Mucosa of rectum (tissue), 2 donors: Measurements from ENCODE around the gene TBC1D22A.
A peak's percentile ranks its signal among the peaks of the same experiment; 100 is the strongest.

ENCODE experiments used
- H3K27ac ChIP-seq, 2 donors: one replicate each; pipeline ENCODE4 v1.7.0; 2013; ENCODE audit warnings: inconsistent platforms in 2 of 2, low read depth in 2 of 2, low read length in 2 of 2
- H3K27me3 ChIP-seq, 2 donors: one replicate each; pipeline ENCODE4 v1.7.0; 2013; ENCODE audit warnings: low read length in 2 of 2; ENCODE audit not compliant: control insufficient read depth in 2 of 2, insufficient read depth in 2 of 2
- H3K36me3 ChIP-seq, 2 donors: one replicate each; pipeline ENCODE4 v1.7.0; 2013; ENCODE audit warnings: low read length in 2 of 2; ENCODE audit not compliant: control insufficient read depth in 2 of 2, insufficient read depth in 2 of 2
- H3K4me1 ChIP-seq, 2 donors: one replicate each; pipeline ENCODE4 v1.7.0; 2013; ENCODE audit warnings: low read length in 2 of 2, mild to moderate bottlenecking in 1 of 2; ENCODE audit not compliant: control insufficient read depth in 2 of 2, insufficient read depth in 2 of 2
- H3K4me3 ChIP-seq, 2 donors: one replicate each; pipeline ENCODE4 v1.7.0; 2013; ENCODE audit warnings: low read length in 2 of 2
- H3K9ac ChIP-seq, 2 donors: one replicate each; pipeline ENCODE4 v1.7.0; 2013; ENCODE audit warnings: low read length in 2 of 2, low read depth in 1 of 2, mild to moderate bottlenecking in 1 of 2
- H3K9me3 ChIP-seq, 2 donors: one replicate each; pipeline ENCODE4 v1.7.0; 2013; ENCODE audit warnings: low read length in 2 of 2; ENCODE audit not compliant: control insufficient read depth in 2 of 2
- donor health status: healthy.
- donor health status: Normal muscosa, but diverticular disease.

TBC1D22A gene

GRCh38 chr22:46762238-46763050 lies at the start of gene TBC1D22A:
Gene TBC1D22A (plus strand): TSS chr22:46762650. CDS start chr22:46762787, 137 bp downstream.
- H3K27ac ChIP-seq = peak within 1 kb of the TSS; percentile 95 to 99
- H3K9me3 ChIP-seq = no peaks in the 10 kb centered on the region
- H3K4me1 ChIP-seq = peaks cover 29 to 46% of the 10 kb centered on the region in 2 donors
- no peaks in the 10 kb centered on the region for H3K27me3 ChIP-seq
- H3K9ac ChIP-seq = peak within 1 kb of the TSS; percentile 88 to 98
- H3K36me3 ChIP-seq = peaks cover 0 to 2% of the 10 kb centered on the region in 2 donors
- peak within 1 kb of the TSS; percentile 95 to 97 for H3K4me3 ChIP-seq

GRCh38 chr22:46714550-46714949 lies 47.9 kb upstream of the TBC1D22A start:
- H3K9me3 ChIP-seq = no peaks in the 10 kb centered on the region

GRCh38 chr22:46719921-46720320 lies 42.5 kb upstream of the TBC1D22A start:
- Histone ChIP-seq H3K4me3 (no peak overlapping the region), H3K27ac (no peak overlapping the region), H3K9me3 (no peaks in the 10 kb centered on the region), H3K36me3 (peaks cover 27 to 35% of the 10 kb centered on the region in 2 donors), H3K4me1 (no peaks in the 10 kb centered on the region), H3K9ac (no peak overlapping the region), H3K27me3 (no peaks in the 10 kb centered on the region)

More at GRCh38 chr22:46714550-46714949, 47.9 kb upstream of the TBC1D22A start:
- H3K27ac ChIP-seq = no peak overlapping the region
- no peak overlapping the region for H3K9ac ChIP-seq
- H3K27me3 ChIP-seq = no peaks in the 10 kb centered on the region
- no peaks in the 10 kb centered on the region for H3K4me1 ChIP-seq
- no peak overlapping the region for H3K4me3 ChIP-seq
- H3K36me3 ChIP-seq = peaks cover 36 to 48% of the 10 kb centered on the region in 2 donors

GRCh38 chr22:46721501-46722085 lies 40.9 kb upstream of the TBC1D22A start:
- H3K36me3 ChIP-seq = peaks cover 38 to 46% of the 10 kb centered on the region in 2 donors
- no peak overlapping the region for H3K9ac ChIP-seq
- no peak overlapping the region for H3K4me3 ChIP-seq
- H3K9me3 ChIP-seq = no peaks in the 10 kb centered on the region
- H3K27ac ChIP-seq = no peak overlapping the region
- H3K4me1 ChIP-seq = peaks cover 4 to 5% of the 10 kb centered on the region in 2 donors
- H3K27me3 ChIP-seq = no peaks in the 10 kb centered on the region

- Histone ChIP-seq H3K36me3 (peaks cover 30 to 34% of the 10 kb centered on the region in 2 donors), H3K9ac (no peak overlapping the region)
Observed at GRCh38 chr22:46723882-46724281, 38.6 kb upstream of the TBC1D22A start.

GRCh38 chr22:46725096-46725495 lies 37.4 kb upstream of the TBC1D22A start:
- H3K27ac ChIP-seq = no peak overlapping the region
- peaks cover 6 to 14% of the 10 kb centered on the region in 2 donors for H3K4me1 ChIP-seq
- H3K9me3 ChIP-seq = no peaks in the 10 kb centered on the region
- H3K27me3 ChIP-seq = no peaks in the 10 kb centered on the region
- peaks cover 19 to 26% of the 10 kb centered on the region in 2 donors for H3K36me3 ChIP-seq
- no peak overlapping the region for H3K4me3 ChIP-seq
- H3K9ac ChIP-seq = no peak overlapping the region

More at GRCh38 chr22:46723882-46724281, 38.6 kb upstream of the TBC1D22A start:
- H3K27ac ChIP-seq = no peak overlapping the region
- H3K4me1 ChIP-seq = peaks cover 5 to 14% of the 10 kb centered on the region in 2 donors
- H3K4me3 ChIP-seq = no peak overlapping the region
- H3K9me3 ChIP-seq = no peaks in the 10 kb centered on the region
- H3K27me3 ChIP-seq = no peaks in the 10 kb centered on the region

- H3K27me3 ChIP-seq = no peaks in the 10 kb centered on the region
- H3K9me3 ChIP-seq = no peaks in the 10 kb centered on the region
- H3K9ac ChIP-seq = no peak overlapping the region
- H3K4me3 ChIP-seq = no peak overlapping the region
- peaks cover 14 to 22% of the 10 kb centered on the region in 2 donors for H3K4me1 ChIP-seq
- H3K36me3 ChIP-seq = peaks cover 19 to 26% of the 10 kb centered on the region in 2 donors
- no peak overlapping the region for H3K27ac ChIP-seq
Observed at GRCh38 chr22:46726066-46726985, 36.1 kb upstream of the TBC1D22A start.

- no peaks in the 10 kb centered on the region for H3K27me3 ChIP-seq
- no peak overlapping the region for H3K27ac ChIP-seq
- H3K9ac ChIP-seq = no peak overlapping the region
- peaks cover 15 to 25% of the 10 kb centered on the region in 2 donors for H3K36me3 ChIP-seq
- H3K4me1 ChIP-seq = peaks cover 20 to 28% of the 10 kb centered on the region in 2 donors
- H3K9me3 ChIP-seq = no peaks in the 10 kb centered on the region
- no peak overlapping the region for H3K4me3 ChIP-seq
Observed at GRCh38 chr22:46726986-46727317, 35.5 kb upstream of the TBC1D22A start.

GRCh38 chr22:46727813-46728364 lies 34.6 kb upstream of the TBC1D22A start:
- H3K27ac ChIP-seq = no peak overlapping the region
- no peak overlapping the region for H3K4me3 ChIP-seq
- peaks cover 27 to 31% of the 10 kb centered on the region in 2 donors for H3K4me1 ChIP-seq
- no peak overlapping the region for H3K9ac ChIP-seq
- H3K27me3 ChIP-seq = no peaks in the 10 kb centered on the region
- no peaks in the 10 kb centered on the region for H3K9me3 ChIP-seq
- peaks cover 15 to 23% of the 10 kb centered on the region in 2 donors for H3K36me3 ChIP-seq
